ENCODE results near the gene PTPN14.

GRCh38 chr1:214370615-214371014, 180.8 kb downstream of the PTPN14 start:
- TF ChIP-seq FOXM1 (IDR thresholded peaks at IDR 0.05; ENCODE audit: borderline replicate concordance) = no peak
- TF ChIP-seq ZNF384 (IDR thresholded peaks at IDR 0.05) = no peak
- no peak for TF ChIP-seq SP1 (IDR thresholded peaks at IDR 0.05)
